SK-N-SH (cell line): ENCODE results near the gene BMAL1. TPM values are rescaled to one million over a fixed set of nuclear protein-coding genes. Genes with fewer than 3 reads are reported as not detected.

Experiments used
- CTCF ChIA-PET: fragments of 300-600, 350-600 bp; formaldehyde crosslinking; extraction: SDS; loops from one replicate; lab custom pipeline; 2021; lab: Yijun Ruan, JAX
- POLR2A ChIA-PET: fragments of 350-600 bp; sonication (Branson Sonifier 250); formaldehyde crosslinking; extraction: SDS; loops from one replicate; lab custom pipeline; 2020; ENCODE audit warnings: antibody characterized with exemption, inconsistent platforms; lab: Yijun Ruan, JAX
- DNase-seq: peaks from one replicate; pipeline ENCODE4 v3.0.0; 2012
- H2AFZ ChIP-seq: fragments of 200-600 bp; sonication (generic); 2 replicates; pipeline ENCODE4 v1.8.1; 2016; ENCODE audit warnings: antibody characterized with exemption, mild to moderate bottlenecking, low read depth
- H3F3A ChIP-seq: fragments of 200-600 bp; sonication (generic); replicated peaks from 2 replicates; pipeline ENCODE3; 2016; ENCODE audit warnings: antibody characterized with exemption, mild to moderate bottlenecking; ENCODE audit not compliant: insufficient read depth
- H3K27ac ChIP-seq, 2 experiments: fragments of 200-500 bp in 1 of 2; fragments of 200-600 bp in 1 of 2; sonication (Bioruptor generic) in 1 of 2; sonication (generic), shearing (Covaris generic) in 1 of 2; 2 replicates each; pipeline versions ENCODE4 v1.5.1 to v1.6.1; 2014 to 2016; ENCODE audit warnings: low read depth in 2 of 2, inconsistent platforms in 1 of 2, low read length in 1 of 2, mild to moderate bottlenecking in 1 of 2, mixed read lengths in 1 of 2
- H3K27me3 ChIP-seq: fragments of 200-600 bp; sonication (generic), shearing (Covaris generic); 2 replicates; pipeline ENCODE4 v1.6.1; 2016; ENCODE audit warnings: mixed run types; ENCODE audit not compliant: insufficient read depth
- H3K36me3 ChIP-seq, 2 experiments: fragments of 200-500 bp in 1 of 2; fragments of 200-600 bp in 1 of 2; sonication (Bioruptor generic) in 1 of 2; sonication (generic) in 1 of 2; replicated peaks in 1 of 2; 2 replicates each; pipeline versions ENCODE3 to v1.5.1; 2014 to 2016; ENCODE audit warnings: low read length in 1 of 2, mild to moderate bottlenecking in 1 of 2; ENCODE audit not compliant: insufficient read depth in 2 of 2, control insufficient read depth in 1 of 2
- H3K4me1 ChIP-seq, 2 experiments: fragments of 200-500 bp in 1 of 2; fragments of 200-600 bp in 1 of 2; sonication (Bioruptor generic) in 1 of 2; sonication (generic), shearing (Covaris generic) in 1 of 2; 2 replicates each; pipeline versions ENCODE4 v1.5.1 to v1.6.1; 2014 to 2016; ENCODE audit warnings: low read depth in 1 of 2, low read length in 1 of 2, mixed run types in 1 of 2; ENCODE audit not compliant: insufficient read depth in 2 of 2, control insufficient read depth in 1 of 2
- H3K4me2 ChIP-seq: fragments of 200-600 bp; sonication (generic), shearing (Covaris generic); 2 replicates; pipeline ENCODE4 v1.6.1; 2017; ENCODE audit warnings: mixed run types
- H3K4me3 ChIP-seq, 2 experiments: fragments of 200-500 bp in 1 of 2; fragments of 200-600 bp in 1 of 2; sonication (Bioruptor generic) in 1 of 2; sonication (generic), shearing (Covaris generic) in 1 of 2; 2 replicates each; pipeline versions ENCODE4 v1.5.1 to v1.8.1; 2014 to 2016; ENCODE audit warnings: low read depth in 2 of 2, inconsistent platforms in 1 of 2, low read length in 1 of 2, mild to moderate bottlenecking in 1 of 2, mixed read lengths in 1 of 2, moderate library complexity in 1 of 2
- H3K79me2 ChIP-seq: fragments of 200-600 bp; sonication (generic); 2 replicates; pipeline ENCODE4 v1.8.1; 2017; ENCODE audit warnings: mild to moderate bottlenecking; ENCODE audit not compliant: insufficient read depth
- H3K9ac ChIP-seq: fragments of 200-600 bp; sonication (generic); 2 replicates; pipeline ENCODE4 v1.6.1; 2017; ENCODE audit warnings: mixed run types
- H3K9me2 ChIP-seq: fragments of 200-600 bp; sonication (generic); 2 replicates; pipeline ENCODE4 v1.6.1; 2017; ENCODE audit warnings: mixed run types
- H3K9me3 ChIP-seq: fragments of 200-600 bp; sonication (generic); 2 replicates; pipeline ENCODE4 v1.6.1; 2017; ENCODE audit warnings: mixed run types, mild to moderate bottlenecking, moderate library complexity
- H4K20me1 ChIP-seq: fragments of 200-600 bp; sonication (generic); 2 replicates; pipeline ENCODE4 v1.6.1; 2017; ENCODE audit warnings: mild to moderate bottlenecking, mixed run types; ENCODE audit not compliant: insufficient read depth
- CHD2 ChIP-seq: fragments of 150-350 bp; IDR thresholded peaks from 2 replicates; pipeline ENCODE4 v1.6.1; 2018; ENCODE audit warnings: low read length; ENCODE audit not compliant: partially characterized antibody
- ELF1 ChIP-seq: IDR thresholded peaks from 2 replicates; pipeline ENCODE4 v1.4.0; 2012
- EP300 ChIP-seq, 2 experiments: IDR thresholded peaks; 2 replicates each; pipeline versions ENCODE4 v1.4.0 to v1.6.1; 2012; ENCODE audit warnings: borderline replicate concordance in 1 of 2, low read depth in 1 of 2, low read length in 1 of 2
- FOXM1 ChIP-seq: IDR thresholded peaks from 2 replicates; pipeline ENCODE4 v1.4.0; 2012; ENCODE audit warnings: low read depth, mild to moderate bottlenecking
- MEF2A ChIP-seq: IDR thresholded peaks from 2 replicates; pipeline ENCODE4 v1.4.0; 2012; ENCODE audit warnings: low read depth, borderline replicate concordance
- SIN3A ChIP-seq: IDR thresholded peaks from 2 replicates; pipeline ENCODE4 v1.6.1; 2012; ENCODE audit warnings: low read depth, mild to moderate bottlenecking, low read length, moderate library complexity, borderline replicate concordance
- SMC3 ChIP-seq: IDR thresholded peaks from 2 replicates; pipeline ENCODE4 v1.6.1; 2012; ENCODE audit warnings: low read depth, low read length, improper control_type of control experiment
- TAF1 ChIP-seq: IDR thresholded peaks from 2 replicates; pipeline ENCODE4 v1.6.1; 2012; ENCODE audit warnings: low read depth, mild to moderate bottlenecking, low read length, moderate library complexity, borderline replicate concordance
- WGBS: methylation state at CpG from one replicate; pipeline ENCODE4 v1.1.6; 2017; ENCODE audit warnings: low lambda C conversion rate; 5-methylcytosine and 5-hydroxymethylcytosine counted together
- polyA plus RNA-seq, 3 experiments: library from polyadenylated mRNA; depleted of rRNA; stranded (reverse); fragments of >200 nt; gene quantifications; 2 replicates each; pipeline ENCODE4 v1.2.3, GENCODE V29; 2012
- TF ChIP-seq, protein P1 (sequence below): IDR thresholded peaks from 2 replicates; pipeline ENCODE4; 2012
- TF ChIP-seq, protein P2 (sequence below): IDR thresholded peaks from 2 replicates; pipeline ENCODE4 v1.4.0; 2012; ENCODE audit warnings: low read depth, borderline replicate concordance

Gene BMAL1
- polyA plus RNA-seq, 1 of the 3 experiments (the other 2 are of a cell fraction), result 6.5 TPM

- ChIA-PET POLR2A (no interaction called here), CTCF (interaction anchor here (0.6 to 3.1 kb wide), 4 partner anchors 15 to 812 kb away, joined by 3 to 14 read pairs (median 8); no protein-coding TSS in a partner anchor)
- Histone ChIP-seq H3K4me2 (no peak overlapping the region), H3K4me3 (no peak overlapping the region), H3K27ac (no peak overlapping the region), H4K20me1 (peaks cover 23% of the 10 kb centered on the region), H3K79me2 (peaks cover 30% of the 10 kb centered on the region), H3K4me1 (peaks cover 4 to 12% of the 10 kb centered on the region in 2 experiments; a peak in 3 of 4 replicates), H3F3A (peaks cover 12% of the 10 kb centered on the region), H3K9me2 (no peaks in the 10 kb centered on the region), H3K9ac (no peak overlapping the region)
- no peak for DNase-seq
- TF ChIP-seq CHD2, result no peak
- TF ChIP-seq, protein P1, sequence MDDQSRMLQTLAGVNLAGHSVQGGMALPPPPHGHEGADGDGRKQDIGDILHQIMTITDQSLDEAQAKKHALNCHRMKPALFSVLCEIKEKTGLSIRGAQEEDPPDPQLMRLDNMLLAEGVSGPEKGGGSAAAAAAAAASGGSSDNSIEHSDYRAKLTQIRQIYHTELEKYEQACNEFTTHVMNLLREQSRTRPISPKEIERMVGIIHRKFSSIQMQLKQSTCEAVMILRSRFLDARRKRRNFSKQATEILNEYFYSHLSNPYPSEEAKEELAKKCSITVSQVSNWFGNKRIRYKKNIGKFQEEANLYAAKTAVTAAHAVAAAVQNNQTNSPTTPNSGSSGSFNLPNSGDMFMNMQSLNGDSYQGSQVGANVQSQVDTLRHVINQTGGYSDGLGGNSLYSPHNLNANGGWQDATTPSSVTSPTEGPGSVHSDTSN, result no peak
- no peak for TF ChIP-seq MEF2A
- no peak for TF ChIP-seq SIN3A
- TF ChIP-seq, all 33 proteins: peak for 0
- no peaks in the 10 kb centered on the region for H3K9me3 ChIP-seq
- 86% methylated on average over 11 of the region's 11 CpGs for WGBS
- no peaks in the 10 kb centered on the region for H3K27me3 ChIP-seq
- H2AFZ ChIP-seq, result no peak overlapping the region
- no peaks in the 10 kb centered on the region for H3K36me3 ChIP-seq
Observed at GRCh38 chr11:13284776-13285588, 7.4 kb downstream of the BMAL1 start.

- Histone ChIP-seq H3K9me3 (no peaks in the 10 kb centered on the region), H3K4me1 (peaks cover 4 to 14% of the 10 kb centered on the region in 2 experiments; a peak in 3 of 4 replicates), H3K79me2 (peaks cover 16% of the 10 kb centered on the region), H3K27ac (no peak overlapping the region), H4K20me1 (peaks cover 23% of the 10 kb centered on the region), H3K36me3 (no peaks in the 10 kb centered on the region), H3K9me2 (no peaks in the 10 kb centered on the region), H3K27me3 (no peaks in the 10 kb centered on the region), H3K4me3 (no peak overlapping the region), H2AFZ (no peak overlapping the region), H3K9ac (no peak overlapping the region), H3K4me2 (no peak overlapping the region), H3F3A (peaks cover 12% of the 10 kb centered on the region)
- 28% methylated on average over 2 of the region's 2 CpGs for WGBS
- ChIA-PET POLR2A (no interaction called here), CTCF (interaction anchor here (0.8 to 4.5 kb wide), 9 partner anchors 12 to 323 kb away, joined by 3 to 28 read pairs (median 4); no protein-coding TSS in a partner anchor)
- no peak for DNase-seq
- TF ChIP-seq ELF1, result no peak
Observed at GRCh38 chr11:13286279-13286821, 8.8 kb downstream of the BMAL1 start.

DNA sequence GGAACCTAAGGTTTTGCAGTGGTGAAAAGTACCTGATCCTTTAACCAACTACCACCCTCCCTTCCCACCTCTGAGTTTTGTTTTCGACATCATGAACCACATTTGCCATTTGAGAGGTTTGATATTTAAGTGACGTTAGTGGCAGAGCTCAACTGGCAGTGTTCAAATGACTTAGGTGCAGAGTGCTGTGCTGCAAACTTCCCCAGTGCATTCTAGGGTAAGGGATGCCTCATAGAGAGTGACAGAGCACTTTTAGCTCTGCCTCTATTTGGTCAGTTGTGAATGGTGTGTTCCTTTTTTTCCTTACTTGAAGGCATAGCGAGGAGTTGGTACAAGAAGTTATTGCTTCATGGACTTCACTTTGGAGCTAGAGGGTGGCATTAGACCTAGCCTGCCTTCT is 9.4 kb downstream of the BMAL1 start:
- H2AFZ ChIP-seq, result no peak overlapping the region
- peaks cover 16% of the 10 kb centered on the region for H3K79me2 ChIP-seq
- H3K9me2 ChIP-seq, result no peaks in the 10 kb centered on the region
- H3F3A ChIP-seq, result peaks cover 12% of the 10 kb centered on the region
- no peak for TF ChIP-seq EP300 (IDR thresholded peaks at IDR 0.05; ENCODE audit: borderline replicate concordance in 1 of 2, low read depth in 1 of 2, low read length in 1 of 2)
- no peak for TF ChIP-seq TAF1
- no peak for TF ChIP-seq FOXM1
- no peak for TF ChIP-seq CHD2
- TF ChIP-seq, protein P2, sequence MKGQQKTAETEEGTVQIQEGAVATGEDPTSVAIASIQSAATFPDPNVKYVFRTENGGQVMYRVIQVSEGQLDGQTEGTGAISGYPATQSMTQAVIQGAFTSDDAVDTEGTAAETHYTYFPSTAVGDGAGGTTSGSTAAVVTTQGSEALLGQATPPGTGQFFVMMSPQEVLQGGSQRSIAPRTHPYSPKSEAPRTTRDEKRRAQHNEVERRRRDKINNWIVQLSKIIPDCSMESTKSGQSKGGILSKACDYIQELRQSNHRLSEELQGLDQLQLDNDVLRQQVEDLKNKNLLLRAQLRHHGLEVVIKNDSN, result no peak
- no peak for TF ChIP-seq SMC3
- TF ChIP-seq ELF1, result no peak
- H3K9ac ChIP-seq, result no peak overlapping the region
- no peaks in the 10 kb centered on the region for H3K9me3 ChIP-seq
- H3K4me1 ChIP-seq, result peaks cover 4 to 14% of the 10 kb centered on the region in 2 experiments; a peak in 3 of 4 replicates
- no peak overlapping the region for H3K4me2 ChIP-seq
- POLR2A ChIA-PET, result no interaction called here
- H4K20me1 ChIP-seq, result peaks cover 23% of the 10 kb centered on the region
- CTCF ChIA-PET, result interaction anchor here (0.8 to 4.5 kb wide), 10 partner anchors 10 to 323 kb away, joined by 3 to 28 read pairs (median 4); no protein-coding TSS in a partner anchor
- WGBS, result 97% methylated on average over 3 of the region's 3 CpGs
- no peak overlapping the region for H3K27ac ChIP-seq
- H3K36me3 ChIP-seq, result no peaks in the 10 kb centered on the region
- no peaks in the 10 kb centered on the region for H3K27me3 ChIP-seq
- DNase-seq, result no peak
- no peak overlapping the region for H3K4me3 ChIP-seq
